ENCODE results near the gene GMPR2. TPM values are rescaled to one million over a fixed set of nuclear protein-coding genes. Genes with fewer than 3 reads are reported as not detected.

The GMPR2 gene
- total and polyA plus RNA-seq, 2 of the 13 experiments (the other 11 are each of a cell fraction or from before 2014, with no cell fraction given), result 210 to 273 TPM

DNA sequence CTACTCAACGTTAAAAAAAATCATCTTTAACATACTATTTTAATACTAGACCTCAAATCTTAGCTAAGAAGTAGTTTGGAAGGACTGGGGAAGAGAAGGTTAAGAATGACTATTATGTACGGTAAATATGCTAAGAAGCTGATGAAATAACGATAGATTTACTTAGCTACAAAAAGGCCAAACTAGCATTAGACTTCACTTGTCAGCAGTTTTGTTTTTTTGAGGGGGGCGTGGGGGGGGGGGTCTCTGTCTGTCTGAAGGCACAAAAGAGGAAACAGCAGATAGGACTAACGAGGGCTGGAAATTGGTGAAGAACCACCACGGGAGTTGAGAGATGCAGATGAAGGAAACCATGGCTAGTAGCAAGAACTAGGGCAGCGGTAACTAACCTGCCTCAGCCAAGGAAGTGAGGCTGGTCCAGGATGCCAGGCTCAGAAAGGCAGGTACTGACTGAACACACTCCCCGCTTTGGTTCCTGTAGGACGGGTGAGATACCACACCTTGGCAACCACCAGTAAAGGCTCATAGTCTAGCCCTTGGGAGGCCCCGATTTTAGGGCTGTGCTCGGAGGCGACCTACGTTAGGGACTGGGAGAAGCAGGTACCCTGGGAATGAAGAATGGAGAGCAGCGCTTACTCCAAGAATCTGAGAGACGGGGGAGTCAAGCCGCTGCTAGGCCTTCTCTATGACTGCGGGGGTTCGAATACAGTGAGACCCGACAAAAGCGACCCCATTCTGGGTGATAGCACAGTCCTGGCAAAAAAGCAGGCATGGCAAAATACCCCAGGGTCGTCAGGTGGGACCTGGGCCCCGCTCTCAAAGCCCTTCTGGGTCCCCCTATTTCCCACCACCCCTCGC is 1.2 kb upstream of the GMPR2 start:
- FAIRE-seq (no peak), ATAC-seq (peak; percentile 51), DNase-seq (ENCODE audit: low spot score) (peak; percentile 40)
- Histone ChIP-seq H3K4me3 (replicated peaks in 1 of 3; ENCODE audit: insufficient read depth in 1 of 3, low read depth in 2 of 3, low read length in 3 of 3) (peak overlapping the region; percentile 83 to 91 (median 85)), H3K4me1 (ENCODE audit: insufficient read depth, low read length) (peaks cover 54% of the 10 kb centered on the region), H3K4me2 (ENCODE audit: low read depth, low read length) (peak overlapping the region; percentile 96), H3K36me3 (replicated peaks in 1 of 2; ENCODE audit: control insufficient read depth in 1 of 2, insufficient read depth in 2 of 2, low read length in 2 of 2) (peaks cover 12 to 38% of the 10 kb centered on the region in 2 experiments), H3K9ac (ENCODE audit: insufficient read depth, low read depth, low read length) (peak overlapping the region; percentile 91), H3K79me2 (ENCODE audit: insufficient read depth, low read length) (peaks cover 68% of the 10 kb centered on the region), H3K27ac (ENCODE audit: extremely low read length, insufficient read depth, low read length) (peak overlapping the region; percentile 84), H2AFZ (ENCODE audit: low read length) (peak overlapping the region; percentile 97), H3K27me3 (ENCODE audit: control insufficient read depth in 1 of 2, insufficient read depth in 2 of 2, low read length in 2 of 2) (peaks cover 0 to 4% of the 10 kb centered on the region in 2 experiments; a peak in 1 of 5 replicates), H4K20me1 (ENCODE audit: insufficient read depth, low read length) (peaks cover 7% of the 10 kb centered on the region; the same call in 1 of the 2 replicates), H3K9me3 (ENCODE audit: low read length) (no peaks in the 10 kb centered on the region)
- intact Hi-C loops (cut with micrococcal nuclease; ENCODE audit: unreplicated experiment) (loop anchor here (1.0 to 10.0 kb wide), 3 partner anchors 15 to 1193 kb away; partner anchors contain the start of genes IPO4 and MDP1), in situ Hi-C loops (cut with HindIII; ENCODE audit: extremely low pct_ligation_motif_present, low pct_unique_long_range_greater_than_20kb) (no loop called here)
- ChIA-PET CTCF (ENCODE audit: low intra/inter-chr PET ratio, low total read pairs) (interaction anchor here (0.9 to 2.6 kb wide), 2 partner anchors 11 to 16 kb away, joined by 3 to 7 read pairs; partner anchors contain the start of genes MDP1 and TINF2), POLR2A (interaction anchor here (0.7 to 2.2 kb wide), 11 partner anchors 11 to 95 kb away, joined by 3 to 22 read pairs (median 7); partner anchors contain the start of genes CHMP4A, DHRS1, IPO4 and MDP1)
- BruUV-seq (replicated peaks), result TSS peak; percentile 72
- WGBS (ENCODE audit: low lambda C conversion rate), result 3% methylated on average over 23 of the region's 23 CpGs
- no peak for TF ChIP-seq POLR2A (IDR thresholded peaks at IDR 0.05; ENCODE audit: insufficient read depth in 1 of 2, low read depth in 2 of 2, low read length in 2 of 2)
- TF ChIP-seq ZNF619 (CRISPR knock-in tag; IDR thresholded peaks at IDR 0.05), result peak; percentile 95
- peak; percentile 31; the same call in 1 of the 2 replicates for TF ChIP-seq ONECUT2 (CRISPR knock-in tag; IDR thresholded peaks at IDR 0.05)
- TF ChIP-seq, protein P1, sequence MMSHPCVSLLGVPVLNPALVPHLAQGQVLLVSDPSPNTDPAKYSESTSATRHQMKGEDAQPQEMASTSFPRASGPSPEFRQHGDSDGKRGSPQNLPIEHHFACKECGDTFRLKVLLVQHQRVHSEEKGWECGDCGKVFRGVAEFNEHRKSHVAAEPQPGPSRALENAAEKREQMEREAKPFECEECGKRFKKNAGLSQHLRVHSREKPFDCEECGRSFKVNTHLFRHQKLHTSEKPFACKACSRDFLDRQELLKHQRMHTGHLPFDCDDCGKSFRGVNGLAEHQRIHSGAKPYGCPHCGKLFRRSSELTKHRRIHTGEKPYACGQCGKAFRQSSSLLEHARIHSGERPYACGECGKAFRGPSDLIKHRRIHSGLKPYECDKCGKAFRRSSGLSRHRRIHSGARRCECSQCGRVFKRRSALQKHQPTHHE (CRISPR knock-in tag; IDR thresholded peaks at IDR 0.05; ENCODE audit: borderline replicate concordance), result 0 out of 2 replicates have a peak, but pooled peaks have one; percentile 36
- TF ChIP-seq ZNF207 (IDR thresholded peaks at IDR 0.05; ENCODE audit: borderline replicate concordance), result no peak
- TF ChIP-seq, protein P2, sequence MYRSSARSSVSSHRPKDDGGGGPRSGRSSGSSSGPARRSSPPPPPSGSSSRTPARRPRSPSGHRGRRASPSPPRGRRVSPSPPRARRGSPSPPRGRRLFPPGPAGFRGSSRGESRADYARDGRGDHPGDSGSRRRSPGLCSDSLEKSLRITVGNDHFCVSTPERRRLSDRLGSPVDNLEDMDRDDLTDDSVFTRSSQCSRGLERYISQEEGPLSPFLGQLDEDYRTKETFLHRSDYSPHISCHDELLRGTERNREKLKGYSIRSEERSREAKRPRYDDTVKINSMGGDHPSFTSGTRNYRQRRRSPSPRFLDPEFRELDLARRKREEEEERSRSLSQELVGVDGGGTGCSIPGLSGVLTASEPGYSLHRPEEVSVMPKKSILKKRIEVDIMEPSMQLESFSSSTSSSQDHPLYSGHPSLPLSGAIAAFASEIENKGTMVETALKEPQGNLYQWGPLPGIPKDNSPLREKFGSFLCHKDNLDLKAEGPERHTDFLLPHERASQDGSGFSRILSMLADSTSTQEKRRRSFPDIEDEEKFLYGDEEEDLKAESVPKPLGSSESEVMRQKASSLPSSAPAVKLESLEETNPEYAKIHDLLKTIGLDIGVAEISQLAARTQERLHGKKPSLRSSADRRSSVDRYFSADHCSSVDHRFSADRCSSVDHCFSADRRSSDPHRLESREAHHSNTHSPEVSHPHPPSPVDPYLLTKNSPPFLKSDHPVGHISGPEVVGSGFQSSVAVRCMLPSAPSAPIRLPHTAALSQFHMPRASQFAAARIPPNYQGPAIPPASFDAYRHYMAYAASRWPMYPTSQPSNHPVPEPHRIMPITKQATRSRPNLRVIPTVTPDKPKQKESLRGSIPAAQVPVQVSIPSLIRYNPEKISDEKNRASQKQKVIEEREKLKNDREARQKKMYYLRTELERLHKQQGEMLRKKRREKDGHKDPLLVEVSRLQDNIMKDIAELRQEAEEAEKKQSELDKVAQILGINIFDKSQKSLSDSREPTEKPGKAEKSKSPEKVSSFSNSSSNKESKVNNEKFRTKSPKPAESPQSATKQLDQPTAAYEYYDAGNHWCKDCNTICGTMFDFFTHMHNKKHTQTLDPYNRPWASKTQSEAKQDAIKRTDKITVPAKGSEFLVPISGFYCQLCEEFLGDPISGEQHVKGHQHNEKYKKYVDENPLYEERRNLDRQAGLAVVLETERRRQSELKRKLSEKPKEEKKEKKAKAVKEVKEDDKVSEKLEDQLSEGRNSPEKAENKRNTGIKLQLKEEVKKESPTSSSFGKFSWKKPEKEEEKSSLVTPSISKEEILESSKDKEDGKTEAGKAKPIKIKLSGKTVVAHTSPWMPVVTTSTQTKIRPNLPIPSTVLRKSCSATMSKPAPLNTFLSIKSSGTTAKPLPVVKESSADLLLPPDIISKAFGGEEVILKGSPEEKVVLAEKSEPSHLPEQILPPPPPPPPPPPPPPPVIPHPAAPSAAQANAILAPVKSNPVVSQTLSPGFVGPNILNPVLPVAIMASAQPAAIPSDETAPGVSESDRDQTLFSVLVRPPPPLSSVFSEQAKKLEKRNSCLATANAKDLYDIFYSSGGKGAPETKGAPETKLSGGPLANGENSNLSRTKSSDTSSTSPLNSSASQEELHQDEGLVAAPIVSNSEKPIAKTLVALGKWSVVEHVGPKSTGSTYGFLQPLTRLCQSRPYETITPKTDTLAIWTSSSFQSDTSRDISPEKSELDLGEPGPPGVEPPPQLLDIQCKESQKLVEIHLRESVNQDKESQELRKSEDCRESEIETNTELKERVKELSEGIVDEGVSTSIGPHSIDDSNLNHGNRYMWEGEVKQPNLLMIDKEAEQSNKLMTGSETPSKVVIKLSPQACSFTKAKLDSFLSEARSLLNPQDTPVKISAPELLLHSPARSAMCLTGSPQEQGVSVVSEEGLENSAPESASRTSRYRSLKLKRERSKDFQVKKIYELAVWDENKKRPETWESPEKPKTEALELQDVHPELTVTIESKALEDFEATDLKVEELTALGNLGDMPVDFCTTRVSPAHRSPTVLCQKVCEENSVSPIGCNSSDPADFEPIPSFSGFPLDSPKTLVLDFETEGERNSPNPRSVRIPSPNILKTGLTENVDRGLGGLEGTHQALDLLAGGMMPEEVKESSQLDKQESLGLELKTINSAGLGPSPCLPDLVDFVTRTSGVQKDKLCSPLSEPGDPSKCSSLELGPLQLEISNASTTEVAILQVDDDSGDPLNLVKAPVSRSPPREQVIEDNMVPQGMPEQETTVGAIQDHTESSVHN (CRISPR knock-in tag; IDR thresholded peaks at IDR 0.05), result peak; percentile 92; the same call in 1 of the 2 replicates
- peak; percentile 64; the same call in 1 of the 2 replicates for TF ChIP-seq ZNF567 (CRISPR knock-in tag; IDR thresholded peaks at IDR 0.05; ENCODE audit: borderline replicate concordance)
